GM19455 (cell line): ENCODE measurements around the gene CLIP2.
"Not testable (repeated sequence)": the region's sequence is repeated elsewhere in the genome, so short reads cannot be mapped to it uniquely, and the experiment has no call there.

Experiments
- ATAC-seq: cut with Tn5 transposase; IDR thresholded peaks from one replicate; pipeline ENCODE4 v1.9.1; 2021; ENCODE audit not compliant: unreplicated experiment

CLIP2 gene

DNA sequence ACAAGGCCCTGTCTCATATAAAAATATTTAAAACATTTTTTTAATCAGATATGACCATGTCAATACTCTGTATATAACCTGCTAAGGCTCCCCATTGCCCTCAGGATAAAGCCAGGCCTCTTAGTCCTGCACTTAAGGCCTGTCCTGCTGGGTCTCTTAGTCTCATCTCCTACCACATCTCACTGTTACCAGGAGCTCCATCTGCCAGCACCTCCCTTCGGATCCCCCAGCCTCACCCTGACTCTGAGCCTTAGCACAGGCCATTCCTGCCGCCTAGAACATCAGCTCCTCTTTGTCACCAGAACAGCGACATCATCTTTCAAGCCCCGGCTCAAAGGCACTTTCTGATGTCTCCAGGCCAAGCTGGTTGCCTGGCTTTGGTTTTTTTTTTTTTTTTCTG lies 138.8 kb downstream of the CLIP2 start:
- no peak for ATAC-seq

DNA sequence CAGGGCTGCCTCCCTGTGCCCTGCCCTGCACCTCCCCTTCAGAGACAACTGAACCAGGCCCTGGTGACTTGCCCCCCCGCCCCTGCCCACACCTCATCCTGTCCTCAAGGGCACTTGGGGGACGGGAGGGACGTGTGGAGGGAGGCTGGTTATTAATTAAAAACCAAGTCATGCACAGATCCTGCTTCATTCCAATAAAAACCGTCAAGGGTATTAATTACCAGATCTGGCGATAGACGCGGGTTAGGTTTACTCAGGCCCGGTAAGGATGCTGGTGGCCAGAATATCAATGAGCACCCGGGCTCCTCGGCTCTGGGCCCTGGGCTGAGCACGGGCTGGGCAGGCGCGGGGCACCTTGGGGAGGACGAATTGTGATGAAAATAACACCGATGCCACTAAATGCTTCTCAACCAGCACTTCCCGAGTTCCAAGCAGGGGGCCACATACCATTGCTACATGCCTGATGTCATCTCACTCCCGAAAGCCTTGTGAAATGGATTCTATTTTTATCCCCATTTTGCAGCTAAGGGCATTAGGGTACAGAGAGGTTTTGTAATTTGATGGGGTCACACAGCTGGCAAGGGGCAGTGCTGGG lies 140.0 kb downstream of the CLIP2 start:
- ATAC-seq: no peak

DNA sequence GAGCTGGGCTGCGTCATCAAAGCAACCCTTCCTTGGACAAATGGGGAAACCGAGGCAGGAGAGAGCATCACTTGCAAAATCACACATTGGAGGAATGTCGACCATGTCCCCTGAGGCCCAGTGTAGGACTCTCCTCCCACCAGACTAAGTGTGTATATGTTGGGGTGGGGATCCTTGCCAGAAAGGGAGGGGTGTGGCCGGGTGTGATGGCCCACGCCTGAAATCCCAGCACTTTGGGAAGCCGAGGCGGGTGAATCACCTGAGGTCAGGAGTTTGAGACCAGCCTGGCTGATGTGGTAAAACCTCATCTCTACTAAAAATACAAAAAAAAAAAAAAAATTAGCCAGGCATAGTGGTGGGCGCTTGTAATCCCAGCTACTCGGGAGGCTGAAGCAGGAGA lies 141.2 kb downstream of the CLIP2 start:
- not testable (repeated sequence) for ATAC-seq

DNA sequence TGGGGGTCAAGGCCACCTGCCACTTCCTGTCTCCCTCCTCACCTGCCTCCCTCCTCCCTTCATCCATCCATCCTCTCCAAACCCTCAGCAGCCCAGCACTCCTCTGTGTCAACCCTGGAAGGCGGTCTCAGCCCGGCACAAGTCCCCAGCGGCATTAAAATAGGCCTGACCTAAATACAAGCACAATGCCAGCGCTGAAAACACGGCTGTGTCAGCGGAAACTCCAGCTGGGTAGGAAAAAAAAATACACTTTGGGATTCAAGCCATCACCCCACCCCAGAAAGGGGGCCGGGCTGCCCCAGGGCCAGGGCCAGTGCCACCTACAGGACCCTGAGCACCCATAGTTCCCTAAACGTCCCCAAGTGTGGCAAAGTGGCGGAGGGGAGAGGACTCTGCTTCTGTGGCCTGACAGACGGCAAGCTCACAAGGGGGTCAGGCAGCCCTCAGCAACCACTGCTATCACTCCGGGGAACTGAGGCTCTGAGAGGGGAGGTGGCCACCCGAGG lies 141.8 kb downstream of the CLIP2 start:
- ATAC-seq: no peak

DNA sequence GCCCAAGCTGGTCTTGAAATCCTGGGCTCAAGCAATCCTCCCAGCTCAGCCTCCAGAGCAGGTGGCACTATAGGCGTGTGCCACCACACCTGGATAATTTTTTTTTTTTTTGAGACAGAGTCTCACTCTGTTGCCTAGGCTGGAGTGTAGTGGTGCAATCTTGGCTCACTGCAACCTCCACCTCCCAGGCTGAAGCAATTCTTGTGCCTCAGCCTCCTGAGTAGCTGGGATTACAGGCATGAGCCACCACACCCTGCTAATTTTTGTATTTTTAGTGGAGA lies 148.0 kb downstream of the CLIP2 start:
- ATAC-seq: not testable (repeated sequence)

DNA sequence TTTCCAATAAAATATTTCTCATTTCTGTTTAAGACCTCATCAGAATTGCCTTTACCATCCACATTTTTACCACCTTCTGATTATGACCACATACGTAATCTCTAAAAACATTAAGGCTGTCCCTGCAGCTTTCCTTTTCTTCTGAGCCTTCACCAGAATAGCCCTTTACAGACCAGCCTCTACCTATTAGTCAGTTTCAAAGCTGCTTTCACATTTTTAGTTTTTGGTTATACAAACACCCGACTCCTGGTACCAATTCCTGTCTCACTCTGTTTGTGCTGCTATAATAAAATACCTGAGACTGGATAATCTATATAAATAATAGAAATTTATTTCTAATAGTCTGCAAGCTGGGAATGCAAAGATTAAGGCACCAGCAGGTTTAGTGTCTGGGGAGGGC lies 149.1 kb downstream of the CLIP2 start:
- no peak for ATAC-seq

DNA sequence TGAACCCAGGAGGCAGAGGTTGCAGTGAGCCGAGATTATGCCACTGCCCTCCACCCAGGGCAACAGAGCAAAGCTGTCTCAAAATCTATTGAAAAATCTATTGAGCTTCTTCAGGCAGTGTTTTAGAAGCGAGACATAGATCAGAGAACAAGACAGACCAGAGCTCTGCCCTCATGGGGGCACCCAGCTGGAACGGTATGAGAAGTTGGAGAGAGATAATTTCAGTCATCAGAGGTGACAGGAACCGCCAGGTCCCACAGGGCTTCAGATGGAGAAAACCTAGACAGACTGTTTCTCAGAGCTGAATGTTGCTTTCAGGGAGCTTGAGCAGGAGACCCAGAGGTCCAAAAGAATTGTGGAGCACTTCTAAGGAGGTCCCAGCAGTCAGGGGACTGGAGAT lies 150.3 kb downstream of the CLIP2 start:
- no peak for ATAC-seq

DNA sequence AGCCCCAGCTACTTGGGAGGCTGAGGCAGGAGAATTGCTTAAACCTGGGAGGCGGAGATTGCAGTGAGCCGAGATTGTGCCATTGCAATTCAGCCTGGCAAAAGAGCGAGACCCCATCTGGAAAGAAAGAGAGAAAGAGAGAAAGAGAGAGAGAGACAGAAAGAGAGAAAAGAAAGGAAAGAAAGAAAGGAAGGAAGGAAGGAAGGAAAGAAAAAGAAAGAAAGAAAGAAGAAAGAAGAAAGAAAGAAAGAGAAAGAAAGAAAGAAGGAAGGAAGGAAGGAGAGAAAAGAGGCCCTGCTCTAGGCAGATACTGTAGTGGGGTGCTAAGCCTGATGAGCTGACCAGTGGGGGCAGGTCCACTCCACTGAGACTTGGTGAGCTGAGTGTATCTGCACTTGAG lies 150.9 kb downstream of the CLIP2 start:
- not testable (repeated sequence) for ATAC-seq

DNA sequence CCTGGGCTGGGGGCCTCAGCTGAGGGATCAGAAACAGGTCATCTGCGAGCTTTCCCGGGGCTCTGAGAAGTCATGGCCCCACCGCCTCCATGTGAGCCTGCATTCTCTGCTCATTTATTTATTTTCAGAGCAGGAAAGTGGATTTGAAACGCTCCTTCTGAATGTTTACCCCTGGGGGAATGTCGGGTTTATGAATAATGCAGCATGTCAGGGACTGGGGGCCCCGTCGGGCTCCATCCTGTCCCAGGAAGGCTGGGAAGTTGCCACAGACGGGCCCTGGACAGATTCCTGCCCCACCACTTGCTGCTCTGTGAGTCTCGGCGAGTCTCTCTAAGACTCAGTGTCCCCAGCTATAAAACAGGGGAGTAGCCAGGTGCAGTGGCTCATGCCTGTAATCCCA lies 152.6 kb downstream of the CLIP2 start:
- ATAC-seq: no peak

DNA sequence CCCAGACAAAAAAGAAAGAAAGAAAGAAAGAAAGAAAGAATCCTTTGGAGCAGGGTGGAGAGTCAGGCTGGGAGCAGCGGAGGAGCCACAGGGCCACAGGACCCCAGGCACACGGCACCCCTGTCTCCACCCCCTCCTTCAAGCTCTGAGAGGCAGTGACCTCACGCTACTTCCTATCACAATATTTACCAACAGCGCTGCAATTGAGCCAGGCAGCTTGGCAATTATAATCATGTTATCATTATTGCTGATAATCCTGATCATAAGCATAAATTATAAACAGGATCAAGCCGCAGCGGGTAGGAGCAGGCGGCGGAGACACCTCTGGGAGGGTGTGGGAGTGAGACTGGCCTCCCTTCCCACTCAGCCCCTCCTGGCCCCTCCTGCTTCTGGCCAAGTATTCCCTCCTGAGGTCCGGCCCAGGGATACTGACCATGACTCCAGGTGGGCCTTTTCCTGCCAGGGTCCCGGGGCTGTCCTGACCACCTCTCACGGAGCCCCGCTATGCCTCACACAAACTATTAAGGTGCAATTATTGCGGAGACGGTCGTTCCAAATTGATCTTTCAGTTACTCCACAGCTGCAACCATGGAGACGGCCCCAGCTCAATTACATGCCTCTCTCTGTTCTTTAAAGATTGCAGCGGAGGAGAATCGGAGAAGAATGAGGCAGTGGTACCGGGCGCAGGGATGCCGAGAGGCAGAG lies 154.5 kb downstream of the CLIP2 start:
- ATAC-seq: no peak

DNA sequence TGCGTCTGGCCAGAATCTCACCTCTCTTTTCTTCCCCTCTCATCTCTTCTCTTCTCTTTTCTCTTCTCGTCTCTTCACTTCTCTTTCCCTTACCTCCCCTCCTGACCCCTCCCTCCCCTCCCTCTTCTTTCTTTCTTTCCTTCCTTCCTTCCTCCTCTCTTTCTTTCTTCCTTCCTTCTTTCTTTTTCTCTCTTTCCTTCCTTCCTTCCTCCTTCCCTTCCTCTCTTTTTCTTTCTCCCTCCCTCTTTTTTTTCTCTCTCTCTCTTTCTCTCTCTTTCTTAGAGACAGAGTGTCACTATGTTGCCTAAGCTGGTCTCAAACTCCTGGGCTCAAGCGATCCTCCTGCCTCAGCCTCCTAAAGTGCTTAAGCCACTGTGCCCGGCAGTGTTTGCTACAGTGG lies 159.9 kb downstream of the CLIP2 start:
- no peak for ATAC-seq

DNA sequence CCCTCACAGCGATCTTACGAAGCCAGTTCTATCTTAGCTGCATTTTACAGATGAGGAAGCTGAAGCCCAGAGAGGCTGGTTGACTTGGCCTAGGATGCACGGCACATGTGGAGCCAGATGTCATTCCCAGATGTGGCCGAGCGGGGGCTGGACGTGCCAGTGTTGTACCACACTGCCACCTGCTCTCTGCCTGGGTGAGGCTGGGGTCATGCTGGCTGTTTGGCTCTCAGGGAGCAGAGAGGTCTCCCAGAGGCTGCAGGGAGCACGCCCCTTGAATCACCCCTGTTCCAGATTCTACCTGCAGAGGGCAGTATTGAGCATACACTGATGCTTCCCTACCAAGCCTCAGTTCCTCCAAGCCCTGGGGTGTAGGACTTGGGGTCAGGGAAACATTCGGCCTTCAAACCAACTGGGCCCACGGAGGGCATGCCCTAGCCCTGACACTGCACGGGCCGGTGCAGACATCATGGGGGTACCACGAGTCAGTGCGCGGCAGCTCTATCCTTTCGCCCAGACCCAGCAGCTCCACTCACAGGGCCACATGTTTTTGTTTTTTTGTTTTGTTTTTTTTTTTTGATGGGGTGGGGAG lies 160.7 kb downstream of the CLIP2 start:
- ATAC-seq: no peak

DNA sequence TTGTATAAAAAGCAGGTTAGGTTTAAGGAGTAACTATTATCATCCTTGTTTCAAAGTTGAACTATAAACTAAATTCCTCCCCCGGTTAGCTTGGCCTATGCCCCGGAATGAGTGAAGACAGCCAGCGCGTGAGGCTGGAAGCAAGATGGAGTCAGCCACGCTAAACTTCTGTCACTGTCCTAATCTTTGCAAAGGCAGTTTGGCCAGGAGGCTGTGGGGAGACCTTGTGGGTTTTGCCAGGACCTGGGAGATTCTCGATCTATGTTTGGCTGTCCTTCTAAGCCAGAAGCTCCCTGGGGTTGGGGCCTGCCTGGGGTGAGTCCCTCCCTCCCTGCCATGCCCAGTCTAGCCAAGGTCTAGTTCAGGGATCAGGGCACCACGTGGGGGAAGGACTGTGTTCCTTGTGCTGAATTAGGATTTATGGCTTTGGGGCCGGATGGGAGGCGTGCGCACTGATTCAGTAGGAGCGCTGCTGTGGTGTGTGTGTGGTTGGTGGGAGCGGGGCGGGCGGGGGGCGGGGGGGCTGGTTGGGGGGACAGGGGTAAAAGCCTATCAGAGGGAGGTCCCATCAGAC lies 163.6 kb downstream of the CLIP2 start:
- ATAC-seq: no peak

DNA sequence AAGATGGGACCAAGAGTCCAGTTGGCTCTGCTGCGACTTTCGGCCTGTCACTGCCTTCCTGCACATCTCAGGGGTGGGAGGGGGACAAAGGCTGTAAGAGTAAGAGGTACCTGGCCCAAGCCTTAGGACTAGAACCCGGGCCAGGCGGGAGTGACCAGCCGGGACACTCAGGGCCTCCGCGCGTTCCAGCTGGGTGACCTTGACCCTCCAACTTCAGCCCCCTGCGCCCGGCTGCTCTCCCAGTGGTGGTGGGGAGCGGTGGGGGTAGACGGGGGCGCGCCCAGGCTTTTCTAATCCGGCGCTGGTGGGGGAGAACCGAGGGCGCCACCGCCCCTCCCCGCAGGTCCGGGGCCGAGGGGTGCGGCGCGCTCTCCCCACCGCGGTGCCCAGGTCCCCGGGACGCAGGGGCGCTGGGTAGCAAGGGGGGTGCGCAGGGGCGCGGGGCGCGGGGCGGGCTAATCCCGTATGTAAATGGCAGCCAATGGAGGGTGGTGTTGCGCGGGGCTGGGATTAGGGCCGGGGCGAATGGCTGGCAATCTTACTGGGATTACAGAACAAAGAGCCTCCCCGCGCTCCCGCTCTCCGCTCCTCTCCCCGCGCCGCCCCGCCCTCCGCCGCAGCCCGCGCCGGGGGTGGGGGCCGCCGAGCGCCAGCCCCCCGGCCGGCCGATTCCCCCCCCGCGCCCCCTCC lies 164.3 kb downstream of the CLIP2 start, which contains the start of gene GTF2IRD1:
Gene GTF2IRD1, plus strand, starts transcription at position 585 of the 690 bp plus-strand sequence. CDS start 54,175 bp downstream, outside the sequence.
- ATAC-seq: no peak

DNA sequence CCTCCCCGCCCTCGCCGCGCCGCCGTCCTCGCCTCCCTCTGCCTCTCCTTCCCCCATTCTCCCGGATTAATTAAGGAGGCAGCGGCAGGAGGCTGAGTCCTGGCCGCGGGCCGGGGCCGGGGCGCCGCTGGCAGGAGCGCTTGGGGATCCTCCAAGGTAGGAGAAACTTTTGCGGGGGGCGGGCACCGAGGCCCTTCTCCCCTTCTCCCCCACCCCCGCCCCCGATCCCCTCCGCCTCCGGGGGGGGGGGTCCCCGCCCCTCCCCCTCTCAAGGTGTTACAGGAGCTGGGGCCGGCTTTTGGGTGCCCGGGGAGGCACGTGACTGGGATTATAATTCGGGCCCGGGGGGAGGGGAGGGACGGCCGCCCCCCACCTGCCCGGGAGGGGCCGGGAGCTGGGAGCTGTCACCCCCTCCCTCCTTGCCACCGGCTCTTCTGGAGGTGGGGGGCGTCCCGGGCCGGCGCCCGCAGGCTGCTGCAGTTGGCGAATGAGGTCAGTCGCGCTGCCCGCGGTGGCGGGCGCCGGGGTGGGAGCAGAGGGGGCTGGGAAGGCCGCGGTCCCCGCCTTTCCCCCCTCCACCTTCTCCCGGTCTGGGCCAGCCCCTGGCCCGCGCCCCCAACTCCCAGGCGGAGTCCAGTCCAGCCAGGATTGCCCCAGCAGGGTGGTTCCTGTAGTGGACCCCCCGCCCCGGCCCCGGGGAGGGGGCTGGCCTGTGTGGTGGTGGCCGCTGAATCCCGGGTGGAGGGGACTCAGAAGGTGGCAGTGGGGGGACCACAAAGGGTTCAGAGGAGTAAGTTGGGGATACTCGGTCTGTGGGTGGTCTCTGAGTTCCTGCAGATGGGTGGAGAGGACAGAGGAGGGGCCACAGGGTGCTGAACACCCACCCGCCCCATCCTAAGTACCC lies 165.1 kb downstream of the CLIP2 start:
- ATAC-seq: no peak

DNA sequence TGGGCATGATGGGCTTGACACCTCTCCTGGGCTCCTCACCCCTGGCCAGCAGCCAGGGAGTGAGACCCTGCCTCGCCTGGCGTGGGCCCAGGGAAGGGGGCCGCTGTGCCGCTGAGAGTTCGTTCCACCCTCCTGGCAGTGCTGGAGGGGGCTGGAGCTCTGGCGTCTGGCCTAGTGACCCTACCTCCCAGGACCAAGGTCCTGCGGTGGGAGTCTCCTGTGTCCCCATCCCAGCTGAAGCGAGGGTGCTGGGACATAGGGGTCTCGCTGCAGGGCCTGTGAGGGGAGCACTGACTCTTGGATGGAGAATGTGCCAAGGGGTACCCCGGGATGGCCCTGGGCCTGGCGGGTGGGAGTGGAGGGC lies 165.7 kb downstream of the CLIP2 start:
- ATAC-seq: no peak

DNA sequence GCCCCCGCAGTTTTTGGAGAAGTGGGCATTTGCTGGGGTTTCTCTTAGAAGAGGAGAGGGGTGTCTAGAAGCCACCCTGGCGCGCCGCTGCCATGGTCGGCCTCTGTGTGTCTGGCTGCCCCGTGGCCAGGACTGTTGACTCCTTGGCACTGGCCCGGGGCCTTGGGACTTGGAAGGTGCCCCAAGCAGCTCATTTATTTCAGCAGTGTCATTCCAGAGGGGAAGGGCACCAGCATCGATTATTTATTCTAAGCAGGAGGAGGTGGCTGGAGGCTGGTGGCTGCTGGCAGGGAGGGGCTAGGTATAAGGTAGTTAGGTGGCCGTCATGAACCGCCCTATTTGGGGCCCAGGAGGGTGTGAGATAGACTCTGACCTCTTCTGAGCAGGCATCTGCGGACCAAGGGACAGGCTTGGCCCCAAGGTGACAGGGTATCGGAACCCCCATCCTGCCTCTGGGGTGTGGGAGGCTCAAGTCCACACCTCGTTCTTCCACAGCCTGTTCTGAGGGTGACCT lies 166.1 kb downstream of the CLIP2 start:
- no peak for ATAC-seq
